GM21619 (cell line): ENCODE measurements around the gene MOBP.

Experiments used
- ATAC-seq: cut with Tn5 transposase; IDR thresholded peaks from one replicate; pipeline ENCODE4 v1.9.1; 2021; ENCODE audit not compliant: unreplicated experiment

Gene MOBP

DNA sequence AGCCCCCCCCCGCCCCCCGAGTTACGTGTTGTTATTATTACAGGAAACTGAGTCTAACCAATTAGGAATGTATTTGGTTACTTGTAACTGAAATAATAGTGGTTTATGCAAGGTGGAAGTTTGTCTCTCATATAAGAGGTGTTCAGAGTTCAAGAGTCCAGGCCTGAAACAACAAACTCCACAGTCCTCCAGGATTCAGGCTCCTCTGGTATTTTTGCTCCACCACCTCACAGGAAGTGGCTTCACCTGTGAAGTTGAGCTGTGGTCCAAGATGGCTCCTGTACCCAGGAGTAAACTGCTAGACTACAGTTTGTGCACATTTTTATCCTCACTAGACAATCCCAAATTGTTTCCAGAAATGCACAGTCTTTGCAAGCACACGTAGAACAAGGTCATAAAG is 27.3 kb downstream of the MOBP start:
- ATAC-seq = no peak

- ATAC-seq = no peak
These were observed 30.3 kb downstream of the MOBP start for GRCh38 chr3:39497753-39498152.

GRCh38 chr3:39499651-39500273 is 32.3 kb downstream of the MOBP start:
- no peak for ATAC-seq

DNA sequence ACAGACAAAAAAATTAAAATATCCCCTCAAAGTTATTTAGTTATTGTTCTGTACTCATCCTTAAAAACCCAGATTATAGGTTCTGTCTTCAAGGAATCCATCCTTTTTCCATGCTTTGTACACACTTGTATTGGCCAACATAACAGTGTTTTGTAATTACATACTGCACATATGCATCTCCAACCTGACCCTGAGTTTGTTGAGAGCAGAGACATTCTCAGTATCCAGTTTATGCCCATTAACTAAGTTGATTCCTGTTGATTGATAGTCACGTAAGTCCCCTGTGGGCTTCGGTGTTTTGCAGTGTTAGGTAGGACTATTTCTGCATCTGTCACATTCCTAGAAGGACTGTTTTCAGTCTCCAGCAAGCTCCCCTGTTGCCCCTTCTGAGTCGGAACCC is 33.6 kb downstream of the MOBP start:
- no peak for ATAC-seq

GRCh38 chr3:39501968-39502837 is 34.7 kb downstream of the MOBP start:
- no peak for ATAC-seq

DNA sequence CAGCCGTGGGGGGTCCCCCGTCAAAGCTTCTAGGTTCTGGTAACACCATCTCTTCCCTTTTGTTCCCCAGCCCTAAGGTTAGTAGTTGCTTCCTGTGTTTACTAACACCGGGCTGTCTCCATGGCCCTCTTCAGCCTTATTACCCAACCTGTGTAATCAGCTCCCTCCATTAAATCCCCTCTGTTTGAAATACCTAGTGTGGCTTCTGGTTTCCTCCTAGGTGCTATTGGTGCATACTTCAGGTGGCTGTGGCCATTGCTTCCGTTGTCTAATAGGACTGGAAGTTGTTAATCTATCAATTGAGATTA is 35.3 kb downstream of the MOBP start:
- no peak for ATAC-seq

- ATAC-seq = no peak
These were observed 38.6 kb downstream of the MOBP start for GRCh38 chr3:39505866-39506742.

- no peak for ATAC-seq
These were observed 39.4 kb downstream of the MOBP start for GRCh38 chr3:39506863-39507262.

- no peak for ATAC-seq
These were observed 46.4 kb downstream of the MOBP start for GRCh38 chr3:39513791-39514369.

- no peak for ATAC-seq
These were observed 48.4 kb downstream of the MOBP start for GRCh38 chr3:39515681-39516441.

- ATAC-seq = no peak
These were observed 51.6 kb downstream of the MOBP start for GRCh38 chr3:39519103-39519502.

DNA sequence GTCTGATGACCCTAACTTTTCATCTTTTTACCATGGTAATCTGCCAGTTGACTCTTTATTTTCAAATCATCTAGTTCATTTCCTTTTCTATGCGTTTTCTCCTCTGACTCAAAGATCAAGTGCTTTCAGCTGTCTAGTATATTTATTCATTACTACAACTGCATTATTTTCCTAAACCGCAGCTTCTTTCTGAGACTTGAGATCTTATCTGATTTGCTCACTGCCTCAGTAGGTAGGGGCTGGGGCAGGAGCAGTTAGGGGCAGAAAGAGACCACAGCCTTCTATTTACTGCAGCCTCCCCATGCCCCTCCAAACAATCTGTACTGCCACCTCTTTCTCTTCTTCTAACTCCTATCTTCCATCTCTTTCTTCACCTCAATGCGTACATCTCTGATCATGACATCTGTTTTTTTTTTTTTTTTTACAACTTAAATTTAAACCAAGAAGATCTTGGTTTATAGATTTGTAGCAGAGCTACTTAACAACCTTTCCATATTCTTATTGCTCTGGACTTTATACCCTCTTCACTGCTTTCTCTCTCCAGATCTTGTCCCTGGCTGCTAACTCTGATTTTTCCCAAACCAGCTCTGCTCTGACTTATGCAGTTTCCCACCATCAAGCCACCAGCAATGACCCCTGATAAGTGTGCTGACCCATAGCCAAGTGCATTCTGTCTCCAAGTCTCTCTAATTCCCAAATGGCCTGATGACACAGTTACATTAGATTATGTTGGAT is 52.2 kb downstream of the MOBP start:
- no peak for ATAC-seq

DNA sequence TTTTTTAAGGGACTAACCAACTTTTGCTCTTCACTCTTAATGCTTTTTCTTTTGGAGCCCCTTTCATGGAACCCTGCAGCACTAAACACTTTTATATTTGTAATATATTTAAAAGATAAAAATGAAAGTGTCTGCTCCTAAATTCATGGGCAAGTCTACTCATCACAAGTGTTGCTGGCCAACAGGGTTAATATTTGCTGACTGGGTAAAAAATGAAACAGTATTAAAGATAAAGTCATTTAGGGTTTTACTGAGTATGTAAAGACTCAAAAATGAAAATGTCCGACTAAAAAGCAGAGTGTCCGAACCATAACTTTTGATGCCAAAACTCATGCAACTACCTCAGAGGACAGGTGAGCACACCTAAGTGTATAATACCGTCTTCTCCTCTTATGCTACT is 54.0 kb downstream of the MOBP start:
- ATAC-seq = no peak

- no peak for ATAC-seq
These were observed 56.6 kb downstream of the MOBP start for GRCh38 chr3:39524107-39524506.

- ATAC-seq = no peak
These were observed 61.4 kb downstream of the MOBP start for GRCh38 chr3:39528844-39529243.

GRCh38 chr3:39529577-39529976 is 62.1 kb downstream of the MOBP start:
- ATAC-seq = no peak

GRCh38 chr3:39531066-39531465 is 63.6 kb downstream of the MOBP start:
- no peak for ATAC-seq

DNA sequence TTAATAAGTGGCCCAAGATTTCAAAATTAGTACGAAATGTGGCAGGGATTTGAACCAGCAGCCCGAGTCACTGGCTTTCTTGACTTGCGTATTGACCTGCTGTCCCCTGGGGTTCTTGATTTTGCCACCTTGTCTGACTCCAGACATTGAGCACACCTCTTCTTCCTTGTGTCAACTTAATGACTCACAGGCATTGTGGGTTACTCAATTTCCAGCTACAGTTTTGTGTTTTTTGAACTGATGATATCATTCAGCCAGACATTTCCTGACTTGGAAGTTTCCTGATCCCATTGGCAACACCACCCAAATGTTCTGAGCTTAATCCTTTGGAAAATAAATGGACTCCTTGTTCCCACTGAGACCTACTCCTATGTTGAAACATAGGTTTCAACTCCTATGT is 64.2 kb downstream of the MOBP start:
- no peak for ATAC-seq

- no peak for ATAC-seq
These were observed 65.3 kb downstream of the MOBP start for GRCh38 chr3:39532777-39533176.

- ATAC-seq = no peak
These were observed 65.7 kb downstream of the MOBP start for GRCh38 chr3:39533226-39533625.
